HepG2 (cell line): ENCODE results near the gene AJUBA. TPM values are rescaled to one million over a fixed set of nuclear protein-coding genes. Genes with fewer than 3 reads are reported as not detected.

Experiments used
- ATAC-seq: fragments of 200-7000 bp; cut with Tn5 transposase; 3 replicates; pipeline ENCODE4 v1.9.1; 2020; ENCODE audit warnings: mild to moderate bottlenecking, moderate library complexity
- BruUV-seq: library from RNA; stranded (reverse); fragments of 400-500 nt; replicated peaks from 2 replicates; lab custom pipeline; 2021; lab: Mats Ljungman, UMichigan
- CTCF ChIA-PET: fragments of 300-600 bp; formaldehyde crosslinking; extraction: SDS; loops from one replicate; lab custom pipeline; 2021; ENCODE audit warnings: low total read pairs, inconsistent platforms, low intra/inter-chr PET ratio; lab: Yijun Ruan, JAX
- POLR2A ChIA-PET: fragments of 350-600 bp; sonication (Branson Sonifier 250); formaldehyde crosslinking; loops from one replicate; lab custom pipeline; 2020; ENCODE audit warnings: antibody characterized with exemption, inconsistent platforms; lab: Yijun Ruan, JAX
- DNase-seq: peaks from one replicate; pipeline ENCODE4 v3.0.0-alpha.2; 2015; ENCODE audit warnings: low spot score
- FAIRE-seq: peaks from 3 replicates; lab custom pipeline; 2011; peaks lifted over from hg19 to GRCh38; lab: Jason Lieb, UNC
- H2AFZ ChIP-seq: one replicate; pipeline ENCODE4 v1.6.1; 2011; ENCODE audit warnings: low read length, inconsistent platforms
- H3K27ac ChIP-seq: fragments of 300-600 bp; 3 replicates; pipeline ENCODE4 v1.8.0; 2011; ENCODE audit warnings: mixed run types, mild to moderate bottlenecking, mixed read lengths, low read length, inconsistent platforms; ENCODE audit not compliant: insufficient read depth; ENCODE audit errors: extremely low read length
- H3K27me3 ChIP-seq, 2 experiments: fragments of 200-600 bp in 1 of 2; 2 replicates in 1 of 2; 3 replicates in 1 of 2; pipeline versions ENCODE4 v1.6.0 to v1.8.0; 2011; ENCODE audit warnings: low read length in 2 of 2, mild to moderate bottlenecking in 2 of 2, moderate library complexity in 2 of 2, inconsistent platforms in 1 of 2; ENCODE audit not compliant: insufficient read depth in 2 of 2, control insufficient read depth in 1 of 2
- H3K36me3 ChIP-seq, 2 experiments: fragments of 200-600 bp in 1 of 2; replicated peaks in 1 of 2; 2 replicates in 1 of 2; 3 replicates in 1 of 2; pipeline versions ENCODE4 v1.5.1 to v1.8.0; 2011; ENCODE audit warnings: low read length in 2 of 2, inconsistent platforms in 1 of 2; ENCODE audit not compliant: insufficient read depth in 2 of 2, control insufficient read depth in 1 of 2
- H3K4me1 ChIP-seq: 2 replicates; pipeline ENCODE4 v1.5.1; 2012; ENCODE audit warnings: low read length, inconsistent platforms; ENCODE audit not compliant: insufficient read depth
- H3K4me2 ChIP-seq: 2 replicates; pipeline ENCODE4 v1.6.0; 2011; ENCODE audit warnings: low read depth, low read length, inconsistent platforms
- H3K4me3 ChIP-seq, 3 experiments: fragments of 200-600 bp in 1 of 3; sonication (generic), shearing (Covaris generic) in 1 of 3; replicated peaks in 1 of 3; 2 replicates each; pipeline ENCODE4 v1.5.1; 2011 to 2016; ENCODE audit warnings: low read length in 3 of 3, inconsistent platforms in 2 of 3, low read depth in 2 of 3, mild to moderate bottlenecking in 2 of 3, control low read depth in 1 of 3, mixed read lengths in 1 of 3; ENCODE audit not compliant: insufficient read depth in 1 of 3
- H3K79me2 ChIP-seq: one replicate; pipeline ENCODE4 v1.6.1; 2011; ENCODE audit warnings: low read length, inconsistent platforms; ENCODE audit not compliant: insufficient read depth
- H3K9ac ChIP-seq: 2 replicates; pipeline ENCODE4 v1.6.0; 2011; ENCODE audit warnings: mild to moderate bottlenecking, low read depth, low read length, inconsistent platforms; ENCODE audit not compliant: insufficient read depth
- H3K9me3 ChIP-seq: 2 replicates; pipeline ENCODE4 v1.5.1; 2012; ENCODE audit warnings: mild to moderate bottlenecking, low read length
- H4K20me1 ChIP-seq: 2 replicates; pipeline ENCODE4 v1.6.0; 2011; ENCODE audit warnings: inconsistent platforms, mild to moderate bottlenecking, low read length, moderate library complexity; ENCODE audit not compliant: insufficient read depth
- CBX1 ChIP-seq: IDR thresholded peaks from one replicate; pipeline ENCODE4 v1.6.1; 2016; ENCODE audit warnings: antibody characterized with exemption, low read depth
- DMTF1 ChIP-seq: sonication (generic); formaldehyde crosslinking; IDR thresholded peaks from 2 replicates; pipeline ENCODE4 v1.4.0; 2020; ENCODE audit warnings: mild to moderate bottlenecking, missing genetic modification reagents
- RBFOX2 ChIP-seq: fragments of 200-400 bp; formaldehyde crosslinking; IDR thresholded peaks from 2 replicates; pipeline ENCODE4 v1.6.1; 2017; ENCODE audit warnings: low read depth, mild to moderate bottlenecking, low read length
- RBM22 ChIP-seq: fragments of 200-400 bp; formaldehyde crosslinking; optimal IDR thresholded peaks from 2 replicates; pipeline ENCODE3; 2017; ENCODE audit warnings: mild to moderate bottlenecking, low read length, moderate library complexity
- ZNF614 ChIP-seq: IDR thresholded peaks from 2 replicates; pipeline ENCODE4 v1.6.1; 2018; ENCODE audit warnings: missing biosample characterization, missing genetic modification reagents, inconsistent platforms, borderline replicate concordance
- ZSCAN31 ChIP-seq: sonication (generic); formaldehyde crosslinking; IDR thresholded peaks from 2 replicates; pipeline ENCODE4 v1.5.0; 2020; ENCODE audit warnings: low read depth, mild to moderate bottlenecking, missing genetic modification reagents
- WGBS: methylation state at CpG from one replicate; pipeline ENCODE4 v1.1.6; 2017; ENCODE audit warnings: low lambda C conversion rate; 5-methylcytosine and 5-hydroxymethylcytosine counted together
- in situ Hi-C: cut with HindIII; loops from 2 replicates; pipeline ENCODE4 v1.10.0; 2017; ENCODE audit warnings: low pct_unique_long_range_greater_than_20kb; ENCODE audit not compliant: extremely low pct_ligation_motif_present
- intact Hi-C: fragments of 100-400 bp; cut with micrococcal nuclease; formaldehyde crosslinking; loops from one replicate; pipeline ENCODE4 v1.10.0; 2022; ENCODE audit not compliant: unreplicated experiment
- polyA plus RNA-seq, 8 experiments: library from polyadenylated mRNA; depleted of rRNA in 3 of 8; stranded (reverse) in 7 of 8; unstranded in 1 of 8; fragments of >200 nt; fragmentation: Illumina TruSeq in 4 of 8; extraction: Trizol in 4 of 8; gene quantifications; 2 replicates each; pipeline versions ENCODE4 v1.2.1 to v1.2.3, GENCODE V29; 2011 to 2016; ENCODE audit warnings: low read depth in 4 of 8, missing spikeins in 1 of 8, mixed read lengths in 1 of 8; ENCODE audit not compliant: insufficient read depth in 1 of 8
- total RNA-seq, 5 experiments: library from RNA; depleted of rRNA; stranded (reverse); fragments of >200 nt; fragmentation: Illumina TruSeq; extraction: Trizol; gene quantifications; 2 replicates each; pipeline ENCODE4 v1.2.3, GENCODE V29; 2016; ENCODE audit warnings: low read depth in 1 of 5

The AJUBA gene
- total and polyA plus RNA-seq, 2 of the 13 experiments (the other 11 are each of a cell fraction or from before 2014, with no cell fraction given) = 157 to 241 TPM

GRCh38 chr14:23028799-23029198, 46.4 kb upstream of the AJUBA start:
- Histone ChIP-seq H3K36me3 (peaks cover 36 to 66% of the 10 kb centered on the region in 2 experiments), H3K4me1 (peaks cover 57% of the 10 kb centered on the region), H3K4me2 (no peak overlapping the region), H4K20me1 (0 out of 2 replicates have a peak, but pooled peaks cover 6% of the 10 kb centered on the region), H3K79me2 (peaks cover 39% of the 10 kb centered on the region), H3K27ac (no peak overlapping the region), H3K27me3 (no peaks in the 10 kb centered on the region), H2AFZ (no peak overlapping the region), H3K9ac (no peak overlapping the region), H3K4me3 (no peak overlapping the region), H3K9me3 (no peaks in the 10 kb centered on the region)
- ChIA-PET CTCF (no interaction called here), POLR2A (interaction anchor here (1.0 to 15.1 kb wide), 8 partner anchors 11 to 99 kb away, joined by 3 to 203 read pairs (median 4); partner anchors contain the start of genes ACIN1, AJUBA, C14orf119 and PRMT5)
- WGBS = 98% methylated on average over 2 of the region's 2 CpGs
- in situ Hi-C loops = no loop called here
- no peak for DNase-seq
- TSS peak; percentile 6 for BruUV-seq
- intact Hi-C loops = no loop called here
- FAIRE-seq = no peak
- ATAC-seq = no peak
- TF ChIP-seq ZSCAN31 (CRISPR knock-in tag) (0 out of 2 replicates have a peak, but pooled peaks have one; percentile 22), RBFOX2 (peak; percentile 72), ZNF614 (CRISPR knock-in tag) (no peak), CBX1 (no peak), DMTF1 (CRISPR knock-in tag) (no peak), RBM22 (peak; percentile 80)
